ENCODE results near the gene COL1A2. TPM values are rescaled to one million over a fixed set of nuclear protein-coding genes. Genes with fewer than 3 reads are reported as not detected.

Gene COL1A2
- total RNA-seq, 1 experiment from 2014 or later: not detected

DNA sequence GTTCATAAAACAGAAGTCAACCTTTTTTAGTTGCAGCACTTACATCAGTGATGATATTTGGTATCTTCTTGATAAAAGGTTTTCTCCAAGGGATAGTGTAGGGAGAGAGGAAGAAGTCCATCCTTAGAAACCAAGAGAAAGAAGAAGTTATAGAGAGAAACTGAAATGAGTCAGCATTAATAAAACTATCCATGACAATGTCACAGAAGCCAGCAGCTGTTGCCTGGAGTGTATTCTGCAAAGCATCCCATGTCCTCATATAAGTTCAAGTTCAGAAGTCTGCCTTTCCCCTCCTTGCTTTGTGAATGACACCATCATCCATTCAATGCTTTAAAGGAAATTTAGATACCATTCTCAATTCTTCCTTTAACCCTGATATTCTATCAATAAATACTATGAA lies 14.4 kb upstream of the COL1A2 start:
- TF ChIP-seq, protein P1, sequence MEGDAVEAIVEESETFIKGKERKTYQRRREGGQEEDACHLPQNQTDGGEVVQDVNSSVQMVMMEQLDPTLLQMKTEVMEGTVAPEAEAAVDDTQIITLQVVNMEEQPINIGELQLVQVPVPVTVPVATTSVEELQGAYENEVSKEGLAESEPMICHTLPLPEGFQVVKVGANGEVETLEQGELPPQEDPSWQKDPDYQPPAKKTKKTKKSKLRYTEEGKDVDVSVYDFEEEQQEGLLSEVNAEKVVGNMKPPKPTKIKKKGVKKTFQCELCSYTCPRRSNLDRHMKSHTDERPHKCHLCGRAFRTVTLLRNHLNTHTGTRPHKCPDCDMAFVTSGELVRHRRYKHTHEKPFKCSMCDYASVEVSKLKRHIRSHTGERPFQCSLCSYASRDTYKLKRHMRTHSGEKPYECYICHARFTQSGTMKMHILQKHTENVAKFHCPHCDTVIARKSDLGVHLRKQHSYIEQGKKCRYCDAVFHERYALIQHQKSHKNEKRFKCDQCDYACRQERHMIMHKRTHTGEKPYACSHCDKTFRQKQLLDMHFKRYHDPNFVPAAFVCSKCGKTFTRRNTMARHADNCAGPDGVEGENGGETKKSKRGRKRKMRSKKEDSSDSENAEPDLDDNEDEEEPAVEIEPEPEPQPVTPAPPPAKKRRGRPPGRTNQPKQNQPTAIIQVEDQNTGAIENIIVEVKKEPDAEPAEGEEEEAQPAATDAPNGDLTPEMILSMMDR (IDR thresholded peaks at IDR 0.05; ENCODE audit: unreplicated experiment): no peak
- H3K4me1 Mint-ChIP-seq (ENCODE audit: low read depth, unreplicated experiment): no peaks in the 10 kb centered on the region
- H3K4me3 Mint-ChIP-seq (ENCODE audit: low read depth, unreplicated experiment): no peak overlapping the region
- intact Hi-C loops (cut with micrococcal nuclease; ENCODE audit: unreplicated experiment): no loop called here
- H3K9me3 Mint-ChIP-seq (ENCODE audit: low read depth, unreplicated experiment): no peaks in the 10 kb centered on the region
- CTCF ChIA-PET: no interaction called here
- H3K27me3 Mint-ChIP-seq (ENCODE audit: unreplicated experiment): no peaks in the 10 kb centered on the region
- DNase-seq: no peak
- no peaks in the 10 kb centered on the region for H3K36me3 Mint-ChIP-seq (ENCODE audit: insufficient read depth, unreplicated experiment)
- no peak overlapping the region for H3K27ac Mint-ChIP-seq (ENCODE audit: unreplicated experiment)
- BruUV-seq (replicated peaks): no TSS peak

DNA sequence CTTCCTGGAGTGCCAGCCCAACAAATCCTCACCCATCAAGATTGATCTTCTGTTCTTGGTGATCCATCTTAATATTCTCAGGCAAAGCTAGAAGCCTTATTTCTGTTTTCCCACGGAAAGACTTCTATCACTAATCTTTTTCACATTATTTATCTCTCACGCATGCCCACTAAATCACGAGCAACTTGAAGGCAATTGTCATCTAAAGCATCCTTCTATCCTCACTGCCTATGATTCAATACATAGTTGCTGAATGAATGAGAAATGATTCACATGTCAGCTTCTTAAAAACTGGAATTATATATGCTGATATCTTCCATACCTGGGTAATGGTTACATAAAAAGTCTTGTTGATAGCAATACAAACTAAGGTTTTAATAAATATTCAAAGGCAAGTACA lies 12.6 kb upstream of the COL1A2 start:
- Mint-ChIP-seq H3K4me3 (ENCODE audit: low read depth, unreplicated experiment) (no peak overlapping the region), H3K9me3 (ENCODE audit: low read depth, unreplicated experiment) (no peaks in the 10 kb centered on the region), H3K27me3 (ENCODE audit: unreplicated experiment) (no peaks in the 10 kb centered on the region), H3K36me3 (ENCODE audit: insufficient read depth, unreplicated experiment) (no peaks in the 10 kb centered on the region), H3K27ac (ENCODE audit: unreplicated experiment) (no peak overlapping the region), H3K4me1 (ENCODE audit: low read depth, unreplicated experiment) (no peaks in the 10 kb centered on the region)
- intact Hi-C loops (cut with micrococcal nuclease; ENCODE audit: unreplicated experiment): no loop called here
- TF ChIP-seq, protein P1 (IDR thresholded peaks at IDR 0.05; ENCODE audit: unreplicated experiment): no peak
- DNase-seq: no peak
- no TSS peak for BruUV-seq (replicated peaks)
- CTCF ChIA-PET: no interaction called here

- Mint-ChIP-seq H3K27me3 (ENCODE audit: unreplicated experiment) (no peaks in the 10 kb centered on the region), H3K4me1 (ENCODE audit: low read depth, unreplicated experiment) (no peaks in the 10 kb centered on the region), H3K4me3 (ENCODE audit: low read depth, unreplicated experiment) (no peak overlapping the region), H3K9me3 (ENCODE audit: low read depth, unreplicated experiment) (no peaks in the 10 kb centered on the region), H3K36me3 (ENCODE audit: insufficient read depth, unreplicated experiment) (no peaks in the 10 kb centered on the region), H3K27ac (ENCODE audit: unreplicated experiment) (no peak overlapping the region)
- DNase-seq: no peak
- TF ChIP-seq, protein P1 (IDR thresholded peaks at IDR 0.05; ENCODE audit: unreplicated experiment): no peak
- intact Hi-C loops (cut with micrococcal nuclease; ENCODE audit: unreplicated experiment): no loop called here
- CTCF ChIA-PET: no interaction called here
- BruUV-seq (replicated peaks): no TSS peak
These were observed 11.9 kb upstream of the COL1A2 start for GRCh38 chr7:94382746-94383145.

- intact Hi-C loops (cut with micrococcal nuclease; ENCODE audit: unreplicated experiment): no loop called here
- TF ChIP-seq, protein P1 (IDR thresholded peaks at IDR 0.05; ENCODE audit: unreplicated experiment): no peak
- H3K9me3 Mint-ChIP-seq (ENCODE audit: low read depth, unreplicated experiment): no peaks in the 10 kb centered on the region
- H3K4me3 Mint-ChIP-seq (ENCODE audit: low read depth, unreplicated experiment): no peak overlapping the region
- BruUV-seq (replicated peaks): no TSS peak
- CTCF ChIA-PET: no interaction called here
- DNase-seq: no peak
- H3K4me1 Mint-ChIP-seq (ENCODE audit: low read depth, unreplicated experiment): no peaks in the 10 kb centered on the region
- no peaks in the 10 kb centered on the region for H3K27me3 Mint-ChIP-seq (ENCODE audit: unreplicated experiment)
- no peak overlapping the region for H3K27ac Mint-ChIP-seq (ENCODE audit: unreplicated experiment)
- H3K36me3 Mint-ChIP-seq (ENCODE audit: insufficient read depth, unreplicated experiment): no peaks in the 10 kb centered on the region
These were observed 10.4 kb upstream of the COL1A2 start for GRCh38 chr7:94384315-94384714.

DNA sequence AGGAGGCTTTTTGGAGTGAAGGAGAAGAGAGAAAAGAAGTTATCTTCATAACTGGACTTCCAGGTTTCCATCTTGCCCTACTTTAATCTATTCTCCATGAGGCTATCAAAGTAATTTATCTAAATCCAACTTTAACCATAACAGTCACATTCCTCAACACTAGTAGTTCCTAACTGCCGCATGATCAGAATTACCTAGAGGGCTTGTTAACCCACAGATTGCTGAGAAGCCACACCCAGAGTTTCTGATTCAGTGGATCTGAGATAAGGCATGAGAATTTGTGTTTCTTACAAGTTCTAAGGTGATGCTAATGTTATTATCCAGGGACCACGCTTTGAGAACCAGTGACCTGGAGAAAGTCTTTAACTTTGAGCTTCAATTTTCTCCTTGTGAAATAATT lies 8.3 kb upstream of the COL1A2 start:
- Mint-ChIP-seq H3K27me3 (ENCODE audit: unreplicated experiment) (no peaks in the 10 kb centered on the region), H3K36me3 (ENCODE audit: insufficient read depth, unreplicated experiment) (no peaks in the 10 kb centered on the region), H3K27ac (ENCODE audit: unreplicated experiment) (no peak overlapping the region), H3K4me1 (ENCODE audit: low read depth, unreplicated experiment) (no peaks in the 10 kb centered on the region), H3K4me3 (ENCODE audit: low read depth, unreplicated experiment) (no peak overlapping the region), H3K9me3 (ENCODE audit: low read depth, unreplicated experiment) (no peaks in the 10 kb centered on the region)
- TF ChIP-seq, protein P1 (IDR thresholded peaks at IDR 0.05; ENCODE audit: unreplicated experiment): no peak
- intact Hi-C loops (cut with micrococcal nuclease; ENCODE audit: unreplicated experiment): no loop called here
- no TSS peak for BruUV-seq (replicated peaks)
- CTCF ChIA-PET: no interaction called here
- no peak for DNase-seq
